ENCODE results near the gene PLEKHG2. TPM values are rescaled to one million over a fixed set of nuclear protein-coding genes. Genes with fewer than 3 reads are reported as not detected.

Gene PLEKHG2
- total and polyA plus RNA-seq, 2 donors (not counting 1 experiment from before 2014, with no cell fraction given): 13.1 to 13.7 TPM

GRCh38 chr19:39469036-39469435 lies 56.6 kb downstream of the PLEKHG2 start:
- H4K20me1 ChIP-seq (ENCODE audit: control insufficient read depth, extremely low read depth, insufficient read depth, low read length): no peaks in the 10 kb centered on the region
- H3K79me2 ChIP-seq (ENCODE audit: control insufficient read depth, insufficient read depth, low read length): no peaks in the 10 kb centered on the region
- no peak overlapping the region for H3K27ac ChIP-seq (ENCODE audit: insufficient read depth, low read length)
- H3K4me3 ChIP-seq (replicated peaks in 1 of 4; ENCODE audit: control extremely low read depth in 1 of 4, insufficient read depth in 1 of 4, low read depth in 3 of 4, low read length in 4 of 4): no peak overlapping the region
- H3K4me2 ChIP-seq (ENCODE audit: extremely low read depth, insufficient read depth, low read length): no peak overlapping the region
- no peaks in the 10 kb centered on the region for H3K27me3 ChIP-seq (ENCODE audit: control insufficient read depth, insufficient read depth, low read length)
- DNase-seq (ENCODE audit: low read depth in 2 of 2): no peak
- TF ChIP-seq EZH2 (IDR thresholded peaks at IDR 0.05; ENCODE audit: low read length, missing control alignments) (no peak), CTCF (conservative IDR thresholded peaks at IDR 0.05 in 1 of 2, IDR thresholded peaks at IDR 0.05 in 1 of 2; ENCODE audit: low read depth in 1 of 2, low read length in 2 of 2) (no peak)
- H2AFZ ChIP-seq (ENCODE audit: low read length): no peak overlapping the region
- H3K4me1 ChIP-seq (ENCODE audit: control insufficient read depth, extremely low read depth, insufficient read depth, low read length): no peaks in the 10 kb centered on the region
- H3K36me3 ChIP-seq (ENCODE audit: control insufficient read depth, insufficient read depth, low read length): peaks cover 55% of the 10 kb centered on the region
- no peak overlapping the region for H3K9ac ChIP-seq (ENCODE audit: insufficient read depth, low read length)
- no peaks in the 10 kb centered on the region for H3K9me3 ChIP-seq (ENCODE audit: control insufficient read depth, insufficient read depth, low read depth, low read length)

- no peaks in the 10 kb centered on the region for H3K79me2 ChIP-seq (ENCODE audit: control insufficient read depth, insufficient read depth, low read length)
- H3K27ac ChIP-seq (ENCODE audit: insufficient read depth, low read length): no peak overlapping the region
- no peak overlapping the region for H3K4me3 ChIP-seq (replicated peaks in 1 of 4; ENCODE audit: control extremely low read depth in 1 of 4, insufficient read depth in 1 of 4, low read depth in 3 of 4, low read length in 4 of 4)
- H3K36me3 ChIP-seq (ENCODE audit: control insufficient read depth, insufficient read depth, low read length): peaks cover 59% of the 10 kb centered on the region
- H3K9me3 ChIP-seq (ENCODE audit: control insufficient read depth, insufficient read depth, low read depth, low read length): no peaks in the 10 kb centered on the region
- H3K4me2 ChIP-seq (ENCODE audit: extremely low read depth, insufficient read depth, low read length): no peak overlapping the region
- H3K27me3 ChIP-seq (ENCODE audit: control insufficient read depth, insufficient read depth, low read length): no peaks in the 10 kb centered on the region
- no peaks in the 10 kb centered on the region for H3K4me1 ChIP-seq (ENCODE audit: control insufficient read depth, extremely low read depth, insufficient read depth, low read length)
- H4K20me1 ChIP-seq (ENCODE audit: control insufficient read depth, extremely low read depth, insufficient read depth, low read length): no peaks in the 10 kb centered on the region
- TF ChIP-seq CTCF (conservative IDR thresholded peaks at IDR 0.05 in 1 of 2, IDR thresholded peaks at IDR 0.05 in 1 of 2; ENCODE audit: low read depth in 1 of 2, low read length in 2 of 2): no peak
- no peak overlapping the region for H2AFZ ChIP-seq (ENCODE audit: low read length)
- no peak overlapping the region for H3K9ac ChIP-seq (ENCODE audit: insufficient read depth, low read length)
- no peak for DNase-seq (ENCODE audit: low read depth in 2 of 2)
Measured at GRCh38 chr19:39469567-39469966, 57.1 kb downstream of the PLEKHG2 start.

GRCh38 chr19:39470724-39471339 lies 58.4 kb downstream of the PLEKHG2 start:
- Histone ChIP-seq H3K36me3 (ENCODE audit: control insufficient read depth, insufficient read depth, low read length) (peaks cover 57% of the 10 kb centered on the region), H2AFZ (ENCODE audit: low read length) (no peak overlapping the region), H3K4me1 (ENCODE audit: control insufficient read depth, extremely low read depth, insufficient read depth, low read length) (no peaks in the 10 kb centered on the region), H3K4me2 (ENCODE audit: extremely low read depth, insufficient read depth, low read length) (no peak overlapping the region), H4K20me1 (ENCODE audit: control insufficient read depth, extremely low read depth, insufficient read depth, low read length) (no peaks in the 10 kb centered on the region), H3K79me2 (ENCODE audit: control insufficient read depth, insufficient read depth, low read length) (no peaks in the 10 kb centered on the region), H3K9me3 (ENCODE audit: control insufficient read depth, insufficient read depth, low read depth, low read length) (no peaks in the 10 kb centered on the region), H3K9ac (ENCODE audit: insufficient read depth, low read length) (no peak overlapping the region), H3K27ac (ENCODE audit: insufficient read depth, low read length) (no peak overlapping the region), H3K27me3 (ENCODE audit: control insufficient read depth, insufficient read depth, low read length) (no peaks in the 10 kb centered on the region), H3K4me3 (replicated peaks in 1 of 4; ENCODE audit: control extremely low read depth in 1 of 4, insufficient read depth in 1 of 4, low read depth in 3 of 4, low read length in 4 of 4) (no peak overlapping the region)
- TF ChIP-seq EZH2 (IDR thresholded peaks at IDR 0.05; ENCODE audit: low read length, missing control alignments) (no peak), CTCF (conservative IDR thresholded peaks at IDR 0.05 in 1 of 2, IDR thresholded peaks at IDR 0.05 in 1 of 2; ENCODE audit: low read depth in 1 of 2, low read length in 2 of 2) (no peak)
- DNase-seq (ENCODE audit: low read depth in 2 of 2): peak in 1 of 2 donors; percentile 16
